SK-N-SH treated with all-trans-retinoic acid at 6 μM for 48 hours (cell line): Measurements from ENCODE around the gene SLC25A11.

Experiments used
- ARNTL ChIP-seq: fragments of 450-650 bp; formaldehyde crosslinking; IDR thresholded peaks from 2 replicates; pipeline ENCODE4 v1.5.0; 2020; ENCODE audit warnings: low read depth, mild to moderate bottlenecking, moderate library complexity, borderline replicate concordance
- TCF4 ChIP-seq: fragments of 250-450 bp; sonication (Bioruptor Pico); IDR thresholded peaks from 2 replicates; pipeline ENCODE4 v1.8.0; 2021; ENCODE audit warnings: mild to moderate bottlenecking, moderate library complexity, borderline replicate concordance
- ZC3H10 ChIP-seq: fragments of 250-450 bp; sonication (Bioruptor Pico); IDR thresholded peaks from 2 replicates; pipeline ENCODE4 v1.5.1; 2021; ENCODE audit warnings: mild to moderate bottlenecking, moderate library complexity
- TF ChIP-seq, protein P1 (sequence below): fragments of 250-450 bp; sonication (Bioruptor Pico); IDR thresholded peaks from 2 replicates; pipeline ENCODE4 v1.8.0; 2020; ENCODE audit warnings: mild to moderate bottlenecking, moderate library complexity, borderline replicate concordance
- TF ChIP-seq, protein P2 (sequence below): fragments of 250-450 bp; sonication (Bioruptor Pico); IDR thresholded peaks from 2 replicates; pipeline ENCODE4 v1.8.0; 2021; ENCODE audit warnings: low read depth, mild to moderate bottlenecking, moderate library complexity, borderline replicate concordance

DNA sequence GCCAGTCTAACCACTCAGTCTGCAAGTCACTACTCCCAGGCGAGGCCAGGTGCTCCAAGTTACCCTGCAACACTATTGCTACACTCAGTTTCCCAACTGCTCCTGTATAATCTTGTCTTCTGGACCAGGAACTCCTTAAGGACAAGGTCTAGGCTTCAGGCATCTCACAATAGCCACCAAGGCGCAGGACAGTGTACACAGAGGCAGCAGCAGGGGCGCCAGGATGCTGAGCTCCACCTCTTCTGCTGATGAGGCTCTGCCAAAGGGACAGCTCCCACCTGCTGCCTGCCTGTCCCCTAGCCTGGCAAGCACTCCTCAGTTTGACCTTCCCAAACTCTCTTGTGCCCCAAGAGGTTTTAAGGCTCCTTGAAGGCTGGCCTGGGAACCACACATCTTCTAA is 3.4 kb downstream of the SLC25A11 start:
- TF ChIP-seq TCF4 (no peak), ARNTL (CRISPR knock-in tag) (no peak), ZC3H10 (CRISPR knock-in tag) (no peak)
- TF ChIP-seq, protein P1, sequence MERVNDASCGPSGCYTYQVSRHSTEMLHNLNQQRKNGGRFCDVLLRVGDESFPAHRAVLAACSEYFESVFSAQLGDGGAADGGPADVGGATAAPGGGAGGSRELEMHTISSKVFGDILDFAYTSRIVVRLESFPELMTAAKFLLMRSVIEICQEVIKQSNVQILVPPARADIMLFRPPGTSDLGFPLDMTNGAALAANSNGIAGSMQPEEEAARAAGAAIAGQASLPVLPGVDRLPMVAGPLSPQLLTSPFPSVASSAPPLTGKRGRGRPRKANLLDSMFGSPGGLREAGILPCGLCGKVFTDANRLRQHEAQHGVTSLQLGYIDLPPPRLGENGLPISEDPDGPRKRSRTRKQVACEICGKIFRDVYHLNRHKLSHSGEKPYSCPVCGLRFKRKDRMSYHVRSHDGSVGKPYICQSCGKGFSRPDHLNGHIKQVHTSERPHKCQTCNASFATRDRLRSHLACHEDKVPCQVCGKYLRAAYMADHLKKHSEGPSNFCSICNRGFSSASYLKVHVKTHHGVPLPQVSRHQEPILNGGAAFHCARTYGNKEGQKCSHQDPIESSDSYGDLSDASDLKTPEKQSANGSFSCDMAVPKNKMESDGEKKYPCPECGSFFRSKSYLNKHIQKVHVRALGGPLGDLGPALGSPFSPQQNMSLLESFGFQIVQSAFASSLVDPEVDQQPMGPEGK (CRISPR knock-in tag) = no peak
- TF ChIP-seq, protein P2, sequence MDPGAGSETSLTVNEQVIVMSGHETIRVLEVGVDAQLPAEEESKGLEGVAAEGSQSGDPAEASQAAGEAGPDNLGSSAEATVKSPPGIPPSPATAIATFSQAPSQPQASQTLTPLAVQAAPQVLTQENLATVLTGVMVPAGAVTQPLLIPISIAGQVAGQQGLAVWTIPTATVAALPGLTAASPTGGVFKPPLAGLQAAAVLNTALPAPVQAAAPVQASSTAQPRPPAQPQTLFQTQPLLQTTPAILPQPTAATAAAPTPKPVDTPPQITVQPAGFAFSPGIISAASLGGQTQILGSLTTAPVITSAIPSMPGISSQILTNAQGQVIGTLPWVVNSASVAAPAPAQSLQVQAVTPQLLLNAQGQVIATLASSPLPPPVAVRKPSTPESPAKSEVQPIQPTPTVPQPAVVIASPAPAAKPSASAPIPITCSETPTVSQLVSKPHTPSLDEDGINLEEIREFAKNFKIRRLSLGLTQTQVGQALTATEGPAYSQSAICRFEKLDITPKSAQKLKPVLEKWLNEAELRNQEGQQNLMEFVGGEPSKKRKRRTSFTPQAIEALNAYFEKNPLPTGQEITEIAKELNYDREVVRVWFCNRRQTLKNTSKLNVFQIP = no peak
